IMR-90 (cell line): ENCODE results near the gene QRFP. TPM values are rescaled to one million over a fixed set of nuclear protein-coding genes. Genes with fewer than 3 reads are reported as not detected.

Source experiments
- ATAC-seq: fragments of 200-7000 bp; cut with Tn5 transposase; 2 replicates; pipeline ENCODE4 v1.9.1; 2020; ENCODE audit warnings: low read depth, mild to moderate bottlenecking, moderate library complexity
- BruUV-seq: library from RNA; stranded (reverse); fragments of 400-500 nt; replicated peaks from 2 replicates; lab custom pipeline; 2021; lab: Mats Ljungman, UMichigan
- CTCF ChIA-PET: fragments of 300-600 bp; formaldehyde crosslinking; extraction: SDS; loops from one replicate; lab custom pipeline; 2021; ENCODE audit warnings: antibody characterized with exemption; lab: Yijun Ruan, JAX
- POLR2A ChIA-PET: fragments of 300-600 bp; sonication (Branson Sonifier 250); formaldehyde crosslinking; loops from one replicate; lab custom pipeline; 2022; ENCODE audit warnings: antibody characterized with exemption; ENCODE audit not compliant: unreplicated experiment; lab: Charles Lee
- DNase-seq: peaks from one replicate; pipeline ENCODE4 v3.0.0; 2013
- H2AFZ ChIP-seq: replicated peaks from 2 replicates; pipeline ENCODE3; 2013; ENCODE audit warnings: low read length, mild to moderate bottlenecking; ENCODE audit not compliant: poor library complexity
- H2AK5ac ChIP-seq: 2 replicates; pipeline ENCODE4 v1.6.1; 2013; ENCODE audit warnings: low read depth, low read length, inconsistent platforms
- H2AK9ac ChIP-seq: replicated peaks from 2 replicates; pipeline ENCODE3; 2013; ENCODE audit warnings: mild to moderate bottlenecking, low read depth, low read length, moderate library complexity; ENCODE audit not compliant: poor library complexity
- H2BK120ac ChIP-seq: 2 replicates; pipeline ENCODE4 v1.6.1; 2013; ENCODE audit warnings: low read depth, low read length, inconsistent platforms
- H2BK15ac ChIP-seq: 3 replicates; pipeline ENCODE4 v1.6.1; 2013; ENCODE audit warnings: low read depth, low read length, inconsistent platforms
- H2BK20ac ChIP-seq: 2 replicates; pipeline ENCODE4 v1.6.1; 2013; ENCODE audit warnings: low read depth, mild to moderate bottlenecking, inconsistent platforms, low read length, moderate library complexity
- H2BK5ac ChIP-seq: 2 replicates; pipeline ENCODE4 v1.6.1; 2013; ENCODE audit warnings: mild to moderate bottlenecking, low read depth, low read length, inconsistent platforms; ENCODE audit not compliant: poor library complexity, severe bottlenecking
- H3K14ac ChIP-seq: replicated peaks from 2 replicates; pipeline ENCODE4 v1.6.1; 2013; ENCODE audit warnings: low read depth, low read length, inconsistent platforms
- H3K18ac ChIP-seq: 2 replicates; pipeline ENCODE4 v1.6.1; 2013; ENCODE audit warnings: low read depth, low read length, control low read depth
- H3K23ac ChIP-seq: 2 replicates; pipeline ENCODE4 v1.6.1; 2013; ENCODE audit warnings: low read depth, low read length, inconsistent platforms
- H3K27ac ChIP-seq: 2 replicates; pipeline ENCODE4 v1.5.1; 2013; ENCODE audit warnings: mild to moderate bottlenecking, control low read depth, low read length; ENCODE audit not compliant: insufficient read depth
- H3K27me3 ChIP-seq: 2 replicates; pipeline ENCODE4 v1.6.1; 2013; ENCODE audit warnings: low read length; ENCODE audit not compliant: control insufficient read depth, insufficient read depth
- H3K36me3 ChIP-seq: 2 replicates; pipeline ENCODE4 v1.6.1; 2013; ENCODE audit warnings: low read length, mixed read lengths; ENCODE audit not compliant: control insufficient read depth, insufficient read depth
- H3K4ac ChIP-seq: 2 replicates; pipeline ENCODE4 v1.6.1; 2013; ENCODE audit warnings: low read depth, low read length, inconsistent platforms
- H3K4me1 ChIP-seq: 2 replicates; pipeline ENCODE4 v1.6.1; 2013; ENCODE audit warnings: low read length, mixed read lengths; ENCODE audit not compliant: control insufficient read depth, insufficient read depth
- H3K4me2 ChIP-seq: 2 replicates; pipeline ENCODE4 v1.6.1; 2013; ENCODE audit warnings: low read depth, mild to moderate bottlenecking, control low read depth, low read length, moderate library complexity
- H3K4me3 ChIP-seq: 2 replicates; pipeline ENCODE4 v1.5.1; 2013; ENCODE audit warnings: low read depth, mild to moderate bottlenecking, control low read depth, low read length, moderate library complexity; ENCODE audit not compliant: insufficient read depth
- H3K56ac ChIP-seq: 2 replicates; pipeline ENCODE4 v1.6.1; 2013; ENCODE audit warnings: low read length, inconsistent platforms; ENCODE audit not compliant: insufficient read depth; ENCODE audit errors: extremely low read depth
- H3K79me1 ChIP-seq, 2 experiments: 2 replicates each; pipeline ENCODE4 v1.6.1; 2013; ENCODE audit warnings: low read length in 2 of 2, inconsistent platforms in 1 of 2, low read depth in 1 of 2
- H3K9ac ChIP-seq: 2 replicates; pipeline ENCODE4 v1.6.1; 2013; ENCODE audit warnings: low read depth, low read length, control low read depth
- H3K9me1 ChIP-seq: 2 replicates; pipeline ENCODE4 v1.6.1; 2013; ENCODE audit warnings: low read length, inconsistent platforms; ENCODE audit not compliant: insufficient read depth
- H3K9me3 ChIP-seq: 2 replicates; pipeline ENCODE4 v1.6.1; 2013; ENCODE audit warnings: low read length; ENCODE audit not compliant: control insufficient read depth, insufficient read depth
- H4K20me1 ChIP-seq: 2 replicates; pipeline ENCODE4 v1.6.1; 2013; ENCODE audit warnings: low read length, inconsistent platforms; ENCODE audit not compliant: insufficient read depth
- H4K5ac ChIP-seq: 2 replicates; pipeline ENCODE4 v1.6.1; 2013; ENCODE audit warnings: mild to moderate bottlenecking, low read depth, low read length, control low read depth
- H4K8ac ChIP-seq, 2 experiments: 2 replicates each; pipeline ENCODE4 v1.6.1; 2013; ENCODE audit warnings: low read depth in 2 of 2, low read length in 2 of 2, control low read depth in 1 of 2, inconsistent platforms in 1 of 2
- H4K91ac ChIP-seq: 2 replicates; pipeline ENCODE4 v1.6.1; 2013; ENCODE audit warnings: low read depth, low read length, inconsistent platforms; ENCODE audit not compliant: insufficient read depth
- CEBPB ChIP-seq: IDR thresholded peaks from 2 replicates; pipeline ENCODE4 v1.6.1; 2012; ENCODE audit warnings: low read depth, low read length, improper control_type of control experiment
- CHD1 ChIP-seq: IDR thresholded peaks from 2 replicates; pipeline ENCODE4 v1.6.1; 2012; ENCODE audit warnings: low read depth, low read length, improper control_type of control experiment
- FOS ChIP-seq: fragments of 150-350 bp; IDR thresholded peaks from 2 replicates; pipeline ENCODE4 v1.6.1; 2016; ENCODE audit warnings: low read depth, low read length
- MAFK ChIP-seq: IDR thresholded peaks from 2 replicates; pipeline ENCODE4 v1.6.1; 2012; ENCODE audit warnings: low read depth, low read length, improper control_type of control experiment
- MAZ ChIP-seq: IDR thresholded peaks from 2 replicates; pipeline ENCODE4 v1.6.1; 2012; ENCODE audit warnings: low read depth, mild to moderate bottlenecking, low read length, improper control_type of control experiment, moderate library complexity, borderline replicate concordance
- MXI1 ChIP-seq: IDR thresholded peaks from 2 replicates; pipeline ENCODE4 v1.6.1; 2012; ENCODE audit warnings: low read depth, mild to moderate bottlenecking, low read length, moderate library complexity, borderline replicate concordance
- NFE2L2 ChIP-seq: fragments of 150-350 bp; IDR thresholded peaks from 2 replicates; pipeline ENCODE4 v1.6.1; 2016; ENCODE audit warnings: low read depth, mild to moderate bottlenecking, low read length
- RAD21 ChIP-seq: IDR thresholded peaks from 2 replicates; pipeline ENCODE4 v1.6.1; 2012; ENCODE audit warnings: low read length, improper control_type of control experiment
- RCOR1 ChIP-seq: IDR thresholded peaks from 2 replicates; pipeline ENCODE4 v1.6.1; 2012; ENCODE audit warnings: mild to moderate bottlenecking, low read length, improper control_type of control experiment; ENCODE audit not compliant: insufficient replicate concordance
- SMC3 ChIP-seq: fragments of 150-350 bp; IDR thresholded peaks from 2 replicates; pipeline ENCODE4 v1.6.1; 2016; ENCODE audit warnings: low read depth, mild to moderate bottlenecking, antibody characterized with exemption, low read length, moderate library complexity
- WGBS, 2 experiments: methylation state at CpG; one replicate each; pipeline versions ENCODE4 v1.1.5 to v1.1.7; 2013; ENCODE audit warnings: missing lambda C conversion rate in 2 of 2; ENCODE audit not compliant: insufficient read length in 1 of 2; ENCODE audit errors: extremely low coverage in 2 of 2; 5-methylcytosine and 5-hydroxymethylcytosine counted together
- dilution Hi-C: fragments of 300-500 bp; cut with HindIII; formaldehyde crosslinking; loops from one replicate; pipeline ENCODE4 v1.14.3; 2018; ENCODE audit warnings: low sequenced_read_pairs; ENCODE audit not compliant: unreplicated experiment
- in situ Hi-C: fragments of 300-500 bp; cut with MboI; formaldehyde crosslinking; loops from 3 replicates; pipeline ENCODE4 v1.14.3; 2019; ENCODE audit warnings: low sequenced_read_pairs, inconsistent platforms, mixed read lengths
- intact Hi-C: fragments of 100-400 bp; cut with micrococcal nuclease; formaldehyde crosslinking; loops from 2 replicates; pipeline ENCODE4 v1.10.0; 2022
- polyA plus RNA-seq, 3 experiments: library from polyadenylated mRNA; depleted of rRNA; stranded (reverse); fragments of >200 nt; gene quantifications; 2 replicates each; pipeline ENCODE4 v1.2.3, GENCODE V29; 2012; ENCODE audit warnings: low replicate concordance in 1 of 3
- total RNA-seq: library from RNA; depleted of rRNA; stranded (reverse); fragments of >200 nt; gene quantifications from 2 replicates; pipeline ENCODE4 v1.2.3, GENCODE V29; 2012
- TF ChIP-seq, protein P1 (sequence below): conservative IDR thresholded peaks from 2 replicates; pipeline ENCODE4 v1.5.1; 2012; ENCODE audit warnings: mild to moderate bottlenecking, low read depth, low read length, improper control_type of control experiment
- TF ChIP-seq, protein P2 (sequence below): fragments of 150-350 bp; IDR thresholded peaks from 2 replicates; pipeline ENCODE4 v1.6.1; 2017; ENCODE audit warnings: mild to moderate bottlenecking, antibody characterized with exemption, low read length, low read depth

Gene QRFP
- total and polyA plus RNA-seq, 2 of the 4 experiments (the other 2 are of a cell fraction), result not detected

GRCh38 chr9:130934702-130935647 is 38.4 kb upstream of the QRFP start:
- Histone ChIP-seq H2BK15ac (no peak overlapping the region; the same call in 1 of the 3 replicates), H3K9me3 (no peaks in the 10 kb centered on the region), H4K5ac (no peak overlapping the region), H3K4ac (peak overlapping the region; percentile 31), H4K20me1 (peaks cover 4% of the 10 kb centered on the region; the same call in 1 of the 2 replicates), H4K8ac (peak overlapping the region in 1 of 2 experiments; percentile 58; a peak in 1 of 4 replicates), H3K79me1 (0 out of 4 replicates have a peak, but pooled peaks cover 0 to 3% of the 10 kb centered on the region in 2 experiments), H2AK5ac (peak overlapping the region; percentile 82), H3K36me3 (no peaks in the 10 kb centered on the region), H3K4me2 (no peak overlapping the region), H3K9me1 (peaks cover 7% of the 10 kb centered on the region; the same call in 1 of the 2 replicates), H3K23ac (no peak overlapping the region; the same call in 1 of the 2 replicates), H3K18ac (no peak overlapping the region), H2AK9ac (peak overlapping the region; percentile 92), H3K56ac (no peak overlapping the region), H2AFZ (peak overlapping the region; percentile 4), H3K4me1 (peaks cover 35% of the 10 kb centered on the region), H3K27me3 (peaks cover 6% of the 10 kb centered on the region; the same call in 1 of the 2 replicates), H3K14ac (0 out of 2 replicates have a peak overlapping the region, but pooled peaks have one; percentile 7), H2BK20ac (peak overlapping the region; percentile 46), H3K4me3 (no peak overlapping the region), H2BK5ac (no peak overlapping the region), H3K9ac (no peak overlapping the region), H4K91ac (peak overlapping the region; percentile 46; the same call in 1 of the 2 replicates), H3K27ac (no peak overlapping the region), H2BK120ac (peak overlapping the region; percentile 46)
- ChIA-PET CTCF (interaction anchor here (0.6 to 1.4 kb wide), 2 partner anchors 63 to 102 kb away, joined by 3 to 4 read pairs; no protein-coding TSS in a partner anchor), POLR2A (no interaction called here)
- WGBS, 2 experiments, result 80% methylated on average over 7 of the region's 16 CpGs; no CpG with 5 or more reads in 1 of the 2 experiments
- no peak for ATAC-seq
- no peak for DNase-seq
- no TSS peak for BruUV-seq
- intact Hi-C loops, result loop anchor here (5.0 kb wide), 3 partner anchors 43 to 233 kb away; no protein-coding TSS in a partner anchor
- dilution Hi-C loops, result no loop called here
- in situ Hi-C loops, result no loop called here
- TF ChIP-seq NFE2L2 (no peak), RCOR1 (no peak), CHD1 (no peak), FOS (no peak), SMC3 (no peak), MXI1 (no peak), MAFK (no peak), MAZ (no peak), RAD21 (no peak), CEBPB (no peak)
- TF ChIP-seq, protein P1, sequence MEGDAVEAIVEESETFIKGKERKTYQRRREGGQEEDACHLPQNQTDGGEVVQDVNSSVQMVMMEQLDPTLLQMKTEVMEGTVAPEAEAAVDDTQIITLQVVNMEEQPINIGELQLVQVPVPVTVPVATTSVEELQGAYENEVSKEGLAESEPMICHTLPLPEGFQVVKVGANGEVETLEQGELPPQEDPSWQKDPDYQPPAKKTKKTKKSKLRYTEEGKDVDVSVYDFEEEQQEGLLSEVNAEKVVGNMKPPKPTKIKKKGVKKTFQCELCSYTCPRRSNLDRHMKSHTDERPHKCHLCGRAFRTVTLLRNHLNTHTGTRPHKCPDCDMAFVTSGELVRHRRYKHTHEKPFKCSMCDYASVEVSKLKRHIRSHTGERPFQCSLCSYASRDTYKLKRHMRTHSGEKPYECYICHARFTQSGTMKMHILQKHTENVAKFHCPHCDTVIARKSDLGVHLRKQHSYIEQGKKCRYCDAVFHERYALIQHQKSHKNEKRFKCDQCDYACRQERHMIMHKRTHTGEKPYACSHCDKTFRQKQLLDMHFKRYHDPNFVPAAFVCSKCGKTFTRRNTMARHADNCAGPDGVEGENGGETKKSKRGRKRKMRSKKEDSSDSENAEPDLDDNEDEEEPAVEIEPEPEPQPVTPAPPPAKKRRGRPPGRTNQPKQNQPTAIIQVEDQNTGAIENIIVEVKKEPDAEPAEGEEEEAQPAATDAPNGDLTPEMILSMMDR, result no peak
- TF ChIP-seq, protein P2, sequence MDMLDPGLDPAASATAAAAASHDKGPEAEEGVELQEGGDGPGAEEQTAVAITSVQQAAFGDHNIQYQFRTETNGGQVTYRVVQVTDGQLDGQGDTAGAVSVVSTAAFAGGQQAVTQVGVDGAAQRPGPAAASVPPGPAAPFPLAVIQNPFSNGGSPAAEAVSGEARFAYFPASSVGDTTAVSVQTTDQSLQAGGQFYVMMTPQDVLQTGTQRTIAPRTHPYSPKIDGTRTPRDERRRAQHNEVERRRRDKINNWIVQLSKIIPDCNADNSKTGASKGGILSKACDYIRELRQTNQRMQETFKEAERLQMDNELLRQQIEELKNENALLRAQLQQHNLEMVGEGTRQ, result no peak
